Cardiac muscle cell (in vitro differentiated cells and primary cell): ENCODE data around the gene NR3C2. TPM values are rescaled to one million over a fixed set of nuclear protein-coding genes. Genes with fewer than 3 reads are reported as not detected.
A peak's percentile ranks its signal among the peaks of the same experiment; 100 is the strongest.

Experiments used
- DNase-seq, 2 donors: peaks; one replicate each; pipeline versions ENCODE4 v3.0.0 to v3.0.0-alpha.2; 2010 to 2017; ENCODE audit warnings: low read depth in 1 of 2, low spot score in 1 of 2
- H3K27ac ChIP-seq: fragments of 200-600 bp; sonication (generic); 2 replicates; pipeline ENCODE4 v1.5.1; 2016
- H3K27me3 ChIP-seq: fragments of 200-600 bp; sonication (generic); 2 replicates; pipeline ENCODE4 v1.6.0; 2016; ENCODE audit warnings: control low read depth
- H3K36me3 ChIP-seq: fragments of 200-600 bp; sonication (generic); 2 replicates; pipeline ENCODE4 v1.5.1; 2016; ENCODE audit warnings: control low read depth
- H3K4me1 ChIP-seq: fragments of 200-600 bp; sonication (generic); 2 replicates; pipeline ENCODE4 v1.8.1; 2017; ENCODE audit warnings: low read depth, mild to moderate bottlenecking, mixed run types
- H3K4me3 ChIP-seq: fragments of 200-600 bp; sonication (generic); 2 replicates; pipeline ENCODE4 v1.5.1; 2016; ENCODE audit warnings: mild to moderate bottlenecking
- H3K9me3 ChIP-seq: fragments of 200-600 bp; sonication (generic); 2 replicates; pipeline ENCODE4 v1.5.1; 2017; ENCODE audit warnings: low read depth, mild to moderate bottlenecking, control low read depth
- polyA plus RNA-seq: library from polyadenylated mRNA; unstranded; fragments of >200 nt; fragmentation: Nextera tagmentation; extraction: Ambion mirVana; gene quantifications from 2 replicates; pipeline ENCODE4 v1.2.1, GENCODE V29; 2016
- total RNA-seq: library from RNA; depleted of rRNA; stranded (reverse); fragments of >200 nt; gene quantifications from 2 replicates; pipeline ENCODE4 v1.2.3, GENCODE V29; 2016
- TF ChIP-seq, protein P1 (sequence below): IDR thresholded peaks from 2 replicates; pipeline ENCODE4 v1.5.1; 2012; ENCODE audit warnings: low read depth, mild to moderate bottlenecking, low read length

The NR3C2 gene
- total RNA-seq = 0.56 and 2.5 TPM in 2 replicates
- 0.27 and 0.43 TPM in 2 replicates for polyA plus RNA-seq

DNA sequence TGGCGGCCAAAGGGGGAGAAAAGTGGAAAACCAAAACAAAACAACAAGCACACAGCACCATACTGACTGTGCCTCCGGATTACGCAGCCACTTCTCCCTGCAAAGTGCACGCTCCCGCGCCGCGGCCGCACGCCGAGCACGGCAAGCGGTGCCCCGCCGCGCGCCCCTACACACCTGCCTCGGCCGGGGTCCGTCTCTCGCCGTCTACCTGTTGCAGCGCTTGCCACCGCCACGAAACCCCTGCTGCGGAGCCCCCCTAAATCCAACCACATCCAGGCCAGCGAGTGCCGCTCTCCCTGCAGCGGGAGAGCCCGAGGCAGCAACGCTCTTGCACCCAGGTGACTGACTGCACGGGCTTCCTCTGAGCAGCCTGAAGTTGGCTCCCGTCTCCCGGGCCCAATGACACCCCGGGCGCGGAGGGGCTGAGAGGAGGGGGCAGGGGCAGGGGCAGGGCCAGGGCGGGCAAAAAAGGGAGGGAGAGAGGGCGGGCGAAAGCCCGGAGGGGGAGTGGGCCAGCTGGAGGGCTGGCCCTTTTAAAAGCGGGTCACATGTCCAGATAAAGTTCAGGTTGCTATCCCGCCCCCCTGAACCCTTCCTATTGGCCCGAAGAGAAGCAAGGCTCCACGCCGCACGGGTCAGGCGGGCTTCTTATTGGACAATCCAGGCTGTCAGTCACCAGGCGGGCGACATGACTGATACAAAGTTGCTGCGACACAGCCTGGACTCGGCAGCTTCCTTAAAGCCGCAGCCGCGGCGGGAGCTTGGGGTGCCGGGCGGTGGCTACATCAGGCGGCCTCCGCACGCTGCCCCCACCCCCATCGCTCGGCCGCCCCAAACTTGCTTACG lies at the start of gene NR3C2:
Gene NR3C2 (minus strand): TSS at position 429 of the 846 bp plus-strand sequence.
- TF ChIP-seq, protein P1, sequence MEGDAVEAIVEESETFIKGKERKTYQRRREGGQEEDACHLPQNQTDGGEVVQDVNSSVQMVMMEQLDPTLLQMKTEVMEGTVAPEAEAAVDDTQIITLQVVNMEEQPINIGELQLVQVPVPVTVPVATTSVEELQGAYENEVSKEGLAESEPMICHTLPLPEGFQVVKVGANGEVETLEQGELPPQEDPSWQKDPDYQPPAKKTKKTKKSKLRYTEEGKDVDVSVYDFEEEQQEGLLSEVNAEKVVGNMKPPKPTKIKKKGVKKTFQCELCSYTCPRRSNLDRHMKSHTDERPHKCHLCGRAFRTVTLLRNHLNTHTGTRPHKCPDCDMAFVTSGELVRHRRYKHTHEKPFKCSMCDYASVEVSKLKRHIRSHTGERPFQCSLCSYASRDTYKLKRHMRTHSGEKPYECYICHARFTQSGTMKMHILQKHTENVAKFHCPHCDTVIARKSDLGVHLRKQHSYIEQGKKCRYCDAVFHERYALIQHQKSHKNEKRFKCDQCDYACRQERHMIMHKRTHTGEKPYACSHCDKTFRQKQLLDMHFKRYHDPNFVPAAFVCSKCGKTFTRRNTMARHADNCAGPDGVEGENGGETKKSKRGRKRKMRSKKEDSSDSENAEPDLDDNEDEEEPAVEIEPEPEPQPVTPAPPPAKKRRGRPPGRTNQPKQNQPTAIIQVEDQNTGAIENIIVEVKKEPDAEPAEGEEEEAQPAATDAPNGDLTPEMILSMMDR = no peak
- Histone ChIP-seq H3K27me3 (peaks cover 73% of the 10 kb centered on the region), H3K4me1 (no peaks in the 10 kb centered on the region), H3K9me3 (no peaks in the 10 kb centered on the region), H3K27ac (no peak within 1 kb of the TSS), H3K36me3 (no peaks in the 10 kb centered on the region), H3K4me3 (peak within 1 kb of the TSS; percentile 90)
- DNase-seq = peak; percentile 98 to 99

GRCh38 chr4:148487181-148487580 lies 45.0 kb upstream of the NR3C2 start:
- Histone ChIP-seq H3K27ac (no peak overlapping the region), H3K4me1 (no peaks in the 10 kb centered on the region), H3K4me3 (no peak overlapping the region), H3K27me3 (no peaks in the 10 kb centered on the region), H3K36me3 (no peaks in the 10 kb centered on the region), H3K9me3 (no peaks in the 10 kb centered on the region)
- DNase-seq = no peak
- TF ChIP-seq, protein P1 = no peak

DNA sequence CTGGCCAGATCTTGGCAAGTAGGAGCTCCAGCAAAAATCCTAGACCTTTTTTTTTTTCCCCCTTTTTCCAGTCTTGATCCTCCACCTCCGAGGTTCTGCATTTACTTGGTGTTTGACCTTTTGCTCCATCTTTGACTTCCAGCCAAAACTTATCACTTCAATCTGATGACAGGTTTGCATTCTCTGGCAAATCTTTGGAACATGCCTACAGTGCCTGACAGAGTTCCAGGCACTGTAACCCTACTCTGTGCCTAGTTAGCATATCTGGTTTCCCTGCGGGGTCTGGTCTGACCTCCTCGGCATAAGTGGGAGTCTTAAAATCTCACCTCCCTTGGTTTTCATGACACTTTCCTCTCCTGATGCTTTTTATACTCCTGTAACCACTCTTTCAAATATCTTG lies 39.4 kb upstream of the NR3C2 start:
- Histone ChIP-seq H3K4me1 (no peaks in the 10 kb centered on the region), H3K27ac (no peak overlapping the region), H3K9me3 (no peaks in the 10 kb centered on the region), H3K27me3 (no peaks in the 10 kb centered on the region), H3K4me3 (no peak overlapping the region), H3K36me3 (no peaks in the 10 kb centered on the region)
- TF ChIP-seq, protein P1 = no peak
- DNase-seq = no peak

- Histone ChIP-seq H3K4me1 (no peaks in the 10 kb centered on the region), H3K36me3 (no peaks in the 10 kb centered on the region), H3K27me3 (no peaks in the 10 kb centered on the region), H3K27ac (no peak overlapping the region), H3K4me3 (no peak overlapping the region), H3K9me3 (no peaks in the 10 kb centered on the region)
- TF ChIP-seq, protein P1 = no peak
- no peak for DNase-seq
Observed at GRCh38 chr4:148477276-148477675, 35.1 kb upstream of the NR3C2 start.

DNA sequence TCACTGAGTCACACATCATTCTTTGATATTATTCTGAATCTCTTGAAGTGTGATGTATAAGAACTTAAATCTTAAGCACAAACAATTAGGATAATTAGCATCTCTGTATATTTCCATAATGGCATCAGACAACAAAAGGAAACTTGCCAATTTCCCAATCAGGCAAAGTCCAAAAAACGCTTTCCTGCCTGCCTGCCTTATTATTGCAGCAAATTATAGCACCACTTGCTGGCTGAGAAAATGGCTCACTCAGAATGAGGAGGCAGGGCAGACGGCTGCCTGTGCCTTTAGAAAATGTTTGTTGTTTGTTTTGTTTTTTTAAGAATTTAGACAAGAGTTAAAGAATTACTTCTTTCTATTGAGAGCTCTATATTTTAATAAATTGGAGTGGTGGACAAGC lies 27.7 kb upstream of the NR3C2 start:
- no peaks in the 10 kb centered on the region for H3K4me1 ChIP-seq
- H3K36me3 ChIP-seq = no peaks in the 10 kb centered on the region
- no peaks in the 10 kb centered on the region for H3K27me3 ChIP-seq
- no peak overlapping the region for H3K27ac ChIP-seq
- H3K9me3 ChIP-seq = no peaks in the 10 kb centered on the region
- DNase-seq = no peak
- TF ChIP-seq, protein P1 = no peak
- no peak overlapping the region for H3K4me3 ChIP-seq
